Right ventricle myocardium superior (tissue), 1 donor: Measurements from ENCODE around the gene UBE2G2. TPM values are rescaled to one million over a fixed set of nuclear protein-coding genes. Genes with fewer than 3 reads are reported as not detected.

ENCODE experiments used
- ATAC-seq: fragments of 200-7000 bp; cut with Tn5 transposase; one replicate; pipeline ENCODE4 v1.9.1; 2020; ENCODE audit warnings: mild to moderate bottlenecking; ENCODE audit not compliant: poor library complexity
- DNase-seq: peaks from one replicate; pipeline ENCODE4 v3.0.0-alpha.2; 2020
- intact Hi-C: fragments of 100-400 bp; cut with DNase I; formaldehyde crosslinking; loops from one replicate; pipeline ENCODE4 v1.11.2; 2022
- total RNA-seq: library from RNA; stranded (reverse); fragmentation: NEBNext Ultra II Directional; extraction: Animal tissue kit (Norgen Biotek cat#: 25700); gene quantifications from one replicate; pipeline ENCODE4 v1.2.1, GENCODE V29; 2021
- donor health status: DM: no; HTN: yes; CAD: no; lungs with severe emphysema.

The UBE2G2 gene
- total RNA-seq, 1 donor from 2014 or later: 64.5 TPM

- no peak for ATAC-seq
- no peak for DNase-seq
- intact Hi-C loops: no loop called here
Observed at GRCh38 chr21:44723177-44724131, 78.2 kb downstream of the UBE2G2 start.

DNA sequence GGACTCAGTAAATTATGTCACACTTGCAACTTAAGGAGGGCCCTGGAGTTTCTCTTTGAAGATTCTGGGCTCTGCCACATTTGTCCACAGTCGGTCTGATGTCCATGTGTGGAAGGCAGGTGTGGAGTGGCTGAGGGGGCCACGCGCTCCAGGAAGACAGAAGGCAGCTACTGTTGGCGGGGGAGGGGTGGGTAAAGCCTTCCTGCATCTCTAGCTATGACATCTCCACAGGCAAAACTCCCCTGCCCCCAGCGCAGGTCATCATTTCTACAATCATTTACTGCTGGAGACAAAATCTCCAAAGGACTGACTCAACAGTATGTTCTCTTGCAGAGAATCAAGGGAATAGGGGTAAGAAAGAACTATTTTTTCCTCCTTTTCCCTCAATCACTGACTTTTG lies 78.9 kb downstream of the UBE2G2 start:
- no peak for DNase-seq
- no peak for ATAC-seq
- intact Hi-C loops: no loop called here

GRCh38 chr21:44720170-44720569 lies 81.5 kb downstream of the UBE2G2 start:
- no peak for DNase-seq
- peak; percentile 18 for ATAC-seq
- intact Hi-C loops: no loop called here

Other genes with a start within 250 kb of the UBE2G2 start
- not detected for gene KRTAP10-3, start 243.0 kb downstream of the UBE2G2 start, total RNA-seq
- gene KRTAP10-4, start 228.1 kb downstream of the UBE2G2 start, total RNA-seq: not detected
- gene KRTAP10-5, start 221.2 kb downstream of the UBE2G2 start, total RNA-seq: not detected
- not detected for gene KRTAP10-6, start 209.3 kb downstream of the UBE2G2 start, total RNA-seq
- not detected for gene KRTAP10-7, start 201.2 kb downstream of the UBE2G2 start, total RNA-seq
- gene KRTAP10-8, start 189.7 kb downstream of the UBE2G2 start, total RNA-seq: not detected
- gene KRTAP10-9, start 174.7 kb downstream of the UBE2G2 start, total RNA-seq: not detected
- not detected for gene KRTAP10-10, start 164.5 kb downstream of the UBE2G2 start, total RNA-seq
- gene KRTAP10-11, start 155.4 kb downstream of the UBE2G2 start, total RNA-seq: not detected
- gene KRTAP12-4, start 147.2 kb downstream of the UBE2G2 start, total RNA-seq: not detected
- gene KRTAP12-3, start 143.9 kb downstream of the UBE2G2 start, total RNA-seq: not detected
- not detected for gene KRTAP12-2, start 134.9 kb downstream of the UBE2G2 start, total RNA-seq
- not detected for gene KRTAP12-1, start 119.7 kb downstream of the UBE2G2 start, total RNA-seq
- gene KRTAP10-12, start 104.6 kb downstream of the UBE2G2 start, total RNA-seq: not detected
- gene TSPEAR, start 90.2 kb downstream of the UBE2G2 start, total RNA-seq: 0.51 TPM
- 66.5 TPM for gene SUMO3, start 16.2 kb upstream of the UBE2G2 start, total RNA-seq
- gene PTTG1IP, start 71.9 kb upstream of the UBE2G2 start, total RNA-seq: 133 TPM
- gene ITGB2, start 119.1 kb upstream of the UBE2G2 start, total RNA-seq: 23.8 TPM
- 77.4 TPM for gene SLX9, start 138.2 kb upstream of the UBE2G2 start, total RNA-seq